Measurements from ENCODE around the gene KIAA0930.

KIAA0930 gene

GRCh38 chr22:45172881-45173585 lies 67.7 kb downstream of the KIAA0930 start:
- DNase-seq (ENCODE audit: low spot score), result no peak

GRCh38 chr22:45171830-45172229 lies 68.9 kb downstream of the KIAA0930 start:
- DNase-seq (ENCODE audit: low spot score), result no peak

- DNase-seq (ENCODE audit: low spot score), result no peak
Measured at GRCh38 chr22:45169591-45170466, 70.9 kb downstream of the KIAA0930 start.

GRCh38 chr22:45166932-45167331 lies 73.8 kb downstream of the KIAA0930 start:
- no peak for DNase-seq (ENCODE audit: low spot score)

GRCh38 chr22:45164270-45165088 lies 76.2 kb downstream of the KIAA0930 start:
- peak; percentile 52 for DNase-seq (ENCODE audit: low spot score)

GRCh38 chr22:45163451-45164269 lies 77.0 kb downstream of the KIAA0930 start, which contains the start of gene NUP50:
Gene NUP50, plus strand, starts transcription at chr22:45163925. Its CDS starts 4,253 bp downstream, at chr22:45168178.
- peak; percentile 100 for DNase-seq (ENCODE audit: low spot score)

- peak; percentile 52 for DNase-seq (ENCODE audit: low spot score)
Measured at GRCh38 chr22:45163099-45163450, 77.6 kb downstream of the KIAA0930 start.

- no peak for DNase-seq (ENCODE audit: low spot score)
Measured at GRCh38 chr22:45162531-45162930, 78.2 kb downstream of the KIAA0930 start.

GRCh38 chr22:45159652-45160462 lies 80.8 kb downstream of the KIAA0930 start:
- peak; percentile 13 for DNase-seq (ENCODE audit: low spot score)

- no peak for DNase-seq (ENCODE audit: low spot score)
Measured at GRCh38 chr22:45157907-45158306, 82.8 kb downstream of the KIAA0930 start.

GRCh38 chr22:45155050-45155840 lies 85.4 kb downstream of the KIAA0930 start:
- no peak for DNase-seq (ENCODE audit: low spot score)

GRCh38 chr22:45154383-45154782 lies 86.3 kb downstream of the KIAA0930 start:
- peak; percentile 44 for DNase-seq (ENCODE audit: low spot score)

GRCh38 chr22:45151503-45151902 lies 89.2 kb downstream of the KIAA0930 start:
- DNase-seq (ENCODE audit: low spot score), result no peak

GRCh38 chr22:45150139-45150538 lies 90.6 kb downstream of the KIAA0930 start:
- no peak for DNase-seq (ENCODE audit: low spot score)

GRCh38 chr22:45149671-45150070 lies 91.0 kb downstream of the KIAA0930 start:
- peak; percentile 46 for DNase-seq (ENCODE audit: low spot score)

GRCh38 chr22:45144916-45145315 lies 95.8 kb downstream of the KIAA0930 start:
- DNase-seq (ENCODE audit: low spot score), result no peak

GRCh38 chr22:45142376-45142775 lies 98.3 kb downstream of the KIAA0930 start:
- no peak for DNase-seq (ENCODE audit: low spot score)

Measured in GM03348 (cell line).